GM19240 (cell line): ENCODE data around the gene CRYGN.

Experiments used
- DNase-seq: peaks from one replicate; pipeline ENCODE4 v3.0.0; 2011; ENCODE audit warnings: low spot score; ENCODE audit not compliant: insufficient read length

The CRYGN gene

DNA sequence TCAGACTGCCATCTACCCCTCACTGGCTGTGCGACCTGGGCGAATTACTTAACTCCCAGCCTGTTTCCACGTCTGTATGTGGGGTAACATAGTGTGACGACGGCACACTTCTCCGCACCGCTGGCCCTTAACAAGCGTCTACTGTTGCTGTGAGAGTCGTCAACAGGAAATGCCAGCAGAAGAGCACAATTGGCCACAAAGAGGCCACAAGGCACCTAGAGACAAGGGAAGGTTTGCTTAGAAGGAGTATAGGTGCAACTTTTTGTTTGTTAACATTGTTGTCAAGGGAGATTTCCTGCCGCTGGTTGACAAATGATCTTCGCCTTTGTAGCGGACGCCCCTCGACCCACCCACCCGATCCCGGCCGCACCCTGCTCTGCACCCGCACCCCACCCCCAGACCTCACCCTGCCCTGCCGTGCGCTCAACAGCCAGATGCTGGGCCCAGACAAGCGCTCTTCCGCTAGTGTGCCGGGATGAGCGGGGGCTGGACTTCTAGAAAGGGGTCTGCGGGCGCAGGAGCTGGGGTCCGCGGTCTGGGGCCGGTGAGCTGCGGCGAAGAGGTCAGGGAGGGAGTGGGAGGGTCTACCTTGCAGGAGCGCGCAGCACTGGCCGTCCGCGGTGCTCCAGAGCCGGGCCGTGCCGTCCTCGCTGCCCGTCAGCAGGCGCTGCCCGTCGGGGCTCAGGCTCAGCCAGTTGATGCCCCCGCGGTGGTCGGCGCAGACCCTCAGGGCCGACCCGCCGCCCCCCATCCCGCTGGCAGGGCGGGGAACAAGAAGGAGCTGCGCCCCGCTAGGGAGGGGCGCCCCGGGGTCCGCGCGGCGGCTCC lies 30.9 kb downstream of the CRYGN start:
- DNase-seq = no peak

DNA sequence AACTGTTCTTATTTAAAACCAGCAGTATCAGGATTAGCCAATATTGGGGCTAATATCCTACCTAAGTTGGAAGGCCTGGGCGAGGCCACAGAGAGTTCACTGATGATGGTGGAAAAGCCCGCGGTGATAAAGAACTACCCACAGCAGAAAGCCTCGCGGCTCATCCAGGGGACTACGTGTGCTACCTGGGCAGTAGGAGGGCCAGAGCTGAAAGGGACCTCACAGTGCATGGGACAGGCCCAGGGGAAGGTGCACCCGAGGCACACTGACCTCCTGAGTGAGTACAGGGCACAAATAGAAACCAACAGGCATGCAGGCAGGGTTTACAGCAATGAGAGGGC lies 31.5 kb downstream of the CRYGN start:
- DNase-seq = no peak

DNA sequence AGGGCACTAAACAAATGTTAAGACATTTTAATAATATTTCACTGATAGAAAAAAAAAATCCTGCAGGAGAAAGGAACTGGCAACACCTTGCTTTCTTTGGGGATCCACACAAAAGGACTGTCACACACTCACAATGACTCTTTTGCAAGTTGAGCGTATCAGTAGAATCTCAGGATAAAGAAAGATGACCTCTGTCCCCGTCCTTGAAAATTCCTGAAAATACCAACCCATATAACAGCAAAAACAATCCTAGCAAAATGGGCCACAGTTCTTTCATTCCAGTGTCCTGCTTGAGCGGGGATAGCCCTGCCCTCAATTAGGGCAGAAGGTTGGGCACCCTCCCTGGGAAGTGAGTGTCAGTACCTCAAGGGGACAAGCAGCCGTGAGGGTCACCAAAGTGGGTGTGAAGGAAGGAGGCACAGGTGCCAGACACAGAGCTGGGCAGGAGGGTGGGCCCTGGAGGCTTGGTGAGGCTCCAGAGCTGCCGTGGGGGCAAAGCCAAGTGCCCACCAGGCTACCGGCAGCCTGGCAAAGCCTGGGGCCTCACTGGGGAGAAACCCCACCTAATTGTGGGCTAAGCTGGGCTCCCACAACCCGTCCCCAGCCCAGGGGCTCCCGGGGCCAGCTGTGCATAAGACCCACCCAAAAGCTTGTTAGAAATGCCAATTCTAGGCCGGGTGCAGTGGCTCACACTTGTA lies 32.9 kb downstream of the CRYGN start:
- no peak for DNase-seq

DNA sequence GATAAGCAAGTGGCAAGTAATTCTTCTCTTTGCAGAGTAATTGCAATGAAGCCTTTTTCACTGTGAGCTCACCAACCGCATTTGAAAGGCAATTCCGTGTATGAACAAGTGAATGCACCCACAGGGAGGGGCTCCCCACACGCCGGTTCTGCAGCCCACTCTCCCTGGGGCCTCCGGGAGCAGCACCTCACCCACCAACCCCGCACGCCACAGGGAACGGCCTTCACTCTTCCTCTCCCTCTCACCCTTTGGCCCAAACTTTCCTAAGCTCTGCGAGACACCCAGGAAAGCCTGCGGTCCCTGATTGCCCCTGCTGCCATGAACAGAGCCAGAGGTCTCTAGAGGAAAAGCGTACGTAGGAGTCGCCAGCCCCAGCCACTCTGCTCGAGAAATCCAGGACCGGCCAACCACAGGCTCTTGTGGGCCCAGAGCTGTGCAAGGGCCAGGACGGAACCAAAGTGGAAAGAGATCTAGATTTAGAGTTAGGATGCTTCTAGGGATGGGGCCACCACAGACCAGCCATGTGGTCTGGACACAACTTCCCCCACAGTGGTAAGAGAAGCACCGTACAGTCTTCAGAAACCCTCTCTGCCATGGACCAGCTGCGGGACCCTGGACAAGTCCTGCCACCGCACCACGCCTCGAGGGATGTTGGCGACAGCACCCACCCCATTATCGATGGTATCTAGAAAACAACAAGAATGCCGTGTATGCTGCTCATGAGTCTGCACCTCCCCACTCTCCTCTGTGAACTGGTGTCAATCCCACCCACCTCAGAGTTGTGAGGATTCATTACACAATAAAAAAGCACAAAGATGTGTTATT lies 33.7 kb downstream of the CRYGN start:
- DNase-seq = no peak

DNA sequence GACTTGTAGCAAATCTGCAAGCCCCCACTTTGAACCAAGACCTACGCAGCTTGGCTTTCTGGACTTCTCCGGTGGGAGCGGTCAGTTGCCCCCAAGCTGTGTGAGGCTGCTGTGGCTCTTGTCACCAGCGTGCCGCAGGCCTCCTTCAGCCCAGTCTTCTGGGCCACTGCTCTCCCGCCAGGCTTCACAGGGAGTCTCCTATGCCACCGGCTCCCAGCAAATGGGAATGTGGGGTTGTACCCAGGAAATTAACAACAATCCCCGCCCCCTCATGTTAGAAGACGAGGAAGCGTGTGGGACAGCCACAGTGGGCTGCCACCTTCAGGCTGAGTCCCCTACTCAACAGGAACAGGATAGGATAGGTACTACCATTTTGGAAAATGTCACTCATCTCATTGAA lies 34.4 kb downstream of the CRYGN start:
- DNase-seq = no peak

DNA sequence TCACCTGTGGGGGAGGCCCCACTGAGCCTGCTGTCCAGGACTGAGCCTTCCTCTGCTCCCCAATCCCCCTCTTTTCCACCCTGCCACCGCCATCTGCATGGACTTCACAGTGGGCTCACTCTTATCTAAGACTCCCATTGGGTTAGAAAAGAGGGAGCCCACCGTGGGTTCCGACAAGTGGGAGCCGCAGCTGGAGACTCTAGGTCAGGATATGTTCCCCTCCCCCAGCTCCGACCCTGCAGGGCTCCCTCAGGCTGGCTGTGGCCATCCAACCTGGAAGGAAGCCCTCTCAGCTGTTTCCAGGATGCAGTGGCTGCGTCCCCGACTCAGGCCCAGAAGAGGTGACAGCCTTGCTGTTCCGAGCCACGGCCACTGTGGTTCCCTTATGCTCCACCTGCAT lies 34.9 kb downstream of the CRYGN start:
- no peak for DNase-seq

DNA sequence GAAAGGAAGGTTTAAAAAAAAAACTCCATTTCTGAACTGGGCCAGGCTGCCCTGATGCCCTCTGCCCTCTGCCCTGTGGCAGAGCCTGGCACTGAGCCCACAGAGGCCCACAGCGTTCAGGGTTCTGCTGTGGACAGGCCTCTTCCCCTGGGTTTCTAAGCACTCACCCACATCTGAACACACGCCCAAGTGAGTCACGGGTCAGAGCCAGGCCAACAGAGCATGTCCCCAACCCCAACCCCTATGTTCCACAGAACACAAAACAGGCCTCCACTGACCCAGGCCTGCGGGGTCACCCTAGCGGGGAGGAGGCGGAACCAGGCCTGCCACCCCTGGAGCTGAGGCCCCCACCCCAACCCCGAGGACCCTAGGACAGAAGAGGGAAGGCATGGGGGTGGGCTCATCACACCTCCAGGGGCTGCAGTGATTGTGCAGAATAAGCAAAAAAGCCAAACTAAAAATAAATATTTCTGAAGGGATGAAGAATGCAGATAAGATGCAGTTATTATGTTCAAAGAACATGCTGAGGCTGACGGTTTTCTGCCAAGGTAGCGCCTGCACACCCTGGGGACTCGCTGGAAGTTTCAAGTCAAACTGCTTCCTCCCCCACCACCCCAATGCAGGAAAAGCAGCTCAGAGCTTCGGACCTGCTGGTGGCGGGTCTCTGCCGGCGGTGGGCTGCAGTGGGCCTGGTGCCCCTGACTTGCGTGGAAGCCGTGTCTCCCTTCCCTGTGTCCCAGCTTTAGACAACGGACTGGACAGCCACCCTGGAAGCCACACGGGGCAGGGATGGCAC lies 35.5 kb downstream of the CRYGN start:
- no peak for DNase-seq

DNA sequence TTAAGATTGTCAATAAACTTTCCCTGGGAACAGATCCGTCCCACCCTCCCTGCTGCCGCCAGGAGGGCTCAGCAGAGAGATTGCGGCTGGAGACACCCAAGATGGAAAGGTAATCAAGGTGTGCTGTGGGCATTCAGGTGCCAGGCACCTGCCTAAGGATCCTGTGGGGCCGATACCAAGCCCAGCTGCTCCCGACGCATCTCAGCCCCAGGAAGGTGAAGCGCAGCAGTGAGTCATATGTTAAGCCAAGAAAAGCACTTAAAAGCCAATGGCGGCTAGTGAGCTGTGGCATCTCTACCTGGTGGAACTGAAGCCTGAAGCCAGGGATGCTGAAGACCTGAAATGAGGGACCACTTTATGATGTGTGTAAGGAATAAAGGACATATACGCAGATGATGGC lies 36.2 kb downstream of the CRYGN start:
- DNase-seq = no peak

DNA sequence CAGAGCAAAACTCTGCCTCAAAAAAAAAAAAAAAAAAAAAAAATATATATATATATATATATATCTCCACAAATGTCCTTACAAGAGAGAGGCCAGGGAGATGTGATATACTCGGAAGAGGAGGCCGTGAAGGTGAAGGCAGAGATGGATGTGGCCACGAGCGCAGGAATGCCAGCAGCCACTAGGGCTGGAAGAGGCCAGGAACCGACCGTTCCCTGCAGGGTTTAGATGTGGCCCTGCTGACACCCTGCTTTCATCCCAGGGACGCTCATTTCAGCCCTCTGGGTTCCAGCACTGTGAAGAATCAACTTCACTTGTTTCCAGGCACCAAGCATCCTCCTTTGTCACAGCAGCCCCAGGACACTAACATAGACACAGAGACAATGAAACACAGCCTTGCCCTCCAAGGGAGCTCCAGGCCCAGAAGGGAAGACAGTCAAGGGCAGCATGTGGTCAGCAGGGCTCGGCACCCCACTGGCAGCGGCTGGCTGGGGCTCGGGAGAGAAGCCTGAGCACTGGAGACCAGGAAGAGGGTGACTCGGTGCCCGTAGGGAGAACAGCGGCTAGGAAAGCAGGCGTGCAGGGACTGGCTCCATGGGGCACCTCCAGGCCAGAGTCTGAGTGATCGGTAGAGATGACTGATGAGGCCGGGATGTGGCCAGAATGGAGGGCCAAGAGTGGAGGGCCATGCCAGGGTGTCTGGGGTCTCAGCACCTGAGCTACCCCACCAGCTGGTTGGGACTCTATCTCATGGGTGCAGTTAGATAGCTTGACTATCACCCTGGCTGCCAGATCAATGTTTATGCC lies 37.7 kb downstream of the CRYGN start:
- no peak for DNase-seq

DNA sequence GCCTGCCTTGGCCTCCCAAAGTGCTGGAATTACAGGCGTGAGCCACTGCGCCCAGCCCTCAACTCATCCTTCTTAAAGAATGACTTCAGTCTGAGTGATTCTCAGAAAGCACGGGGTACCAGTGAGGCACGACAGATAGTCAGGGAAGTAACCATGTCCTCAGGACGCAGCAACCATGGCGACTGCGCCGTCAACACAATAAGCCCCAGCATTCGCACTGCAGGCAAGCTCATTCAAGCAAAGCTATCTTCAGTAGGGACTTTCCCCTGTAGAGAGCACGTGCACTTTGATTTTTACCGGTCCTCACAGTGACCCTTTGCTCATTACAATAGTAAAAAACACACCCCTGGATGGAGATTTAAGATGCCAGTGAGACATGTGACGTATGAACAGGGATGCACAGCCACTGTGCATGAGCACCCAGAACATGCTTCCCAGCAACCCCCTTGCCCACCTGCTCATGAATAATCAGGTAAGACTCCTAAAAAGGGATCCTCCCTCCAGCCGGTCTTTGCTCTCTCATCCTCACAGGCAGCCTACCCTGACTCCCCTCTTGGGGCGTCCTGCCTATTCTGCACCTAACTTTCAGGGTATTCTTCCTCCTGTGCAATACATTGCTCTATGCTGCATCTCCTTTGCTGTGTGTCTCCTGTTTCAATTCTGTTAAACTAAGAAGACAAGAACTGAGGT lies 39.2 kb downstream of the CRYGN start:
- DNase-seq = no peak

DNA sequence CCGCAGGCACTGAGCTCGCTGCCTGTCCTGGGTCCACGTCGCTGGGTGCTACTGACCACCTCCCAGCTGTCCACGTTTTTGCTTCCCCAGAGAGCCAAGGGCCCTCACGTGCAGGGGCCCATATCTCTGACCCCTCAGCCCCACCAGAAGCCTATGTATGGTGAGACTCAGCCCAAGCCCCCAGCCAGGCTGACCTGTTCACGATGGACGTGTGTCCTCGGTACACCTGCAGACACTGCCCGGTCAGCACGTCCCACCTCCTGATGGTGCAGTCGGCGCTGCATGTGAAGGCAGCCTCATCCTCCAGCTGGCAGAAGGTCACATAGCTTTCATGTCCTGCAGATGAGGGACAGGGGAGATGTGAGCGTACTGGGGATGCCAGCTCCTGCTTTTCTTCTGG lies 40.0 kb downstream of the CRYGN start:
- no peak for DNase-seq

DNA sequence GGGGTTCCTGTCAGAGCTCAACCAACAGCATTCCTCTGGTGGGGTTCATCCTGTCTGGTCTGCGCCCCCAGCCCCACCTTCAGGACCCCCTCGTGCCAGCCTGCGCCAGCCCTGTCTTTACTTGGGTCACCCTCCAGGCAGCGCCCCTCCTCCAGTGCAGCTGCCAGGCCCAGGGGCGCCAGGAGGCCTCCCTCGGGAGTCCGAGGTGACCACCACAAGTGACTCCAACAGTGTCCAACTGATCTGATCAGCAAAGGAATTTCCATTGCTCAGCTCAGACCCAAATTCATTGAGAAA lies 40.7 kb downstream of the CRYGN start:
- no peak for DNase-seq

DNA sequence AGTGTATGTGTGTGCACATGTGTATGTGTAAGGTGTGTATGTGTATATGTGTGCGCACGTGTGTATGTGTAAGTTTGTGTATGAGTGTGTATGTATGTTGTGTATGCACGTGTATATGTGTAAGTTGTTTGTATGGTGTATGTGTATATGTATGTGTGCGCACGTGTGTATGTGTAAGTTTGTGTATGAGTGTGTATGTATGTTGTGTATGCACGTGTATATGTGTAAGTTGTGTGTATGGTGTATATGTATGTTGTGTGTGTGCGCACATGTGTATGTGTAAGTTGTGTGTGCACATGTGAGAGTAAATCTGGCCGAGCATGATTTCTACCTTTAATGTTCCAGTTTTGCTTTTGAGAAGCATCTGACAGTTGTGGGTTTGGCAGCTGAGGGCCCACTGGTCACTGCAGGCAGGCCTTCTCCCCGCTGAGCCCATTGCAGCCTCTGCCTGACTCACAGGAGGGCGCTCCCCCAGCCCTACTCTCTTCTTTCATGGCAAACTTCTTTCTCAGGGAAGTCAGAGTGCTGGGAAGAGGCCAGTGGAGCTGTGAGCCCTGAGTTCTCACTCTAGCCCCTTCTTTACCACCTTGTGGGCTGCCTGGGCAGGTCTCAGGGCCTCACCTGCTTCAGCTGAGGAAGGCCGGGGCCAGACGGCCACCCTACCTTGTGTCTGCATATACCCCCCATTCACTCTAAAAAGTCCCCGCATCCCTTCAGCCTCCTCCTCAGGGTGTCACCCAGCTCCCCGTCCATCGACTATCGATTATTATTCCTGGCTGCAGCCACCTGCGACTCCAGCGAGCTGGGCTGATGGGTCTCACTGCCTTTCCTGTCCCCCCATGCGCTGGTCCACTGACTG lies 41.3 kb downstream of the CRYGN start:
- no peak for DNase-seq

DNA sequence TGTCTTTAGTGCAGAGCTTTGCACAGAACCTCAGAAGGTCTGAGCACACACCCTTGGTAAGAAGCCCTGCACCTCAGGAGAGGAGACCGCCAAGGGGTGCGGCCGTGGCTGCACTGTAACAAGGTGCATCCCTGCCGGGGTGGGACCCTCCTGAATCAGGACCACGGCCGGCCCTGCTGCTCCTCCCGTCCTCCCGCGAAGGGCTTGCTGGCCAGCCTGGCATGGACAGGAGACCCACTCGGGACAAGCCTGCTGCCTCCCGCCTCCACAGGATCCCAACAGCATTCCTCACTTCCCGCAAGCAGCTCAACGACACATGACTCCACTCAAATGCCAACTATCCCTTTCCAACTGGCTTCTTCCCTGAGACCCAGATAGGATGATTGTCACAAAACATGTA lies 42.9 kb downstream of the CRYGN start:
- DNase-seq = no peak

DNA sequence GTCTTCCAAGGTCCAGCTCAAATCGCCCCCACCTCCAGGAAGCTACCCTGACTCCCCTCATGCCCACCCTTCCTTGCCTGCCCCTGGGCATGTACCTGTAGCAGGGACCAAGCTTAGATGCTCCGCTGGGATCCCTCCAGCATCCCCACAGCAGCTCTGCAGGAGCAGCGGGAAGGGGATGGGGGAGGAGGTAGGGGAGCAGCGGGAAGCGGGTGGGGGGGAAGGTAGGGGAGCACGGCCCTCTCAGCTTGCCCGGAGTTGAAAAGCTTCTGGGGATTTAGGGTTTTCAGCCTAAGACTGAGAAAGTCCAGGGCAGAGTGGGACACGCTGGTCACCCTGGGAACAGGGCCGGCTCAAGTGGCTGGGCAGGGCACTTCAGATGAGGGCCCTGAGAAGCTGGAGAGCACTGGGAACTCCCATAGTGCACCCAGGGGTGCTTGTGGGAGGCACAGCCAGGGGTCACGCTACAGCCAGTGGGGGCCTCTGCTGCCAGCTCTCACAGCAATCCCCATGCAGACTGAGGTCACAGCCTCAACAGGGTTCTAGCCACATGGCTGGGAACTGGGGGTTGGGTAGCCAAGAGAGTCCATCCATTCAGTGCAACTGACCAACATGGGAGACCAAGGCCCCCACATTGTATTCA lies 43.5 kb downstream of the CRYGN start:
- no peak for DNase-seq

DNA sequence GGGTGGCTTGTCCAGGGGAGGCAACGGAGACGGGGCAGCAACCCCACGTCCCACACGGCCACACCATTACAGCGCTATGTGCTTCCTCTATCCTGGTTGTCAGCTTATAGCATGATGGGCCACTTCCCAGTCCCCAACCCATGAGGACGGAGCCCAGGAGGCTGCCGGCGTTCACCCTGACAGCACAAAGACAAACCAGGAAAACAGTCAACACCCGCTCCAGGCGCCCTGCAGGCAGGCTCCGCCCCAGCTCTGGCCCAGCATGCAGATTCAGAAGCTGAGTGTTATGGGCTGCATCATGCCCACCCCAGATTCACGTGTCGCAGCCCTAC lies 44.9 kb downstream of the CRYGN start:
- no peak for DNase-seq

DNA sequence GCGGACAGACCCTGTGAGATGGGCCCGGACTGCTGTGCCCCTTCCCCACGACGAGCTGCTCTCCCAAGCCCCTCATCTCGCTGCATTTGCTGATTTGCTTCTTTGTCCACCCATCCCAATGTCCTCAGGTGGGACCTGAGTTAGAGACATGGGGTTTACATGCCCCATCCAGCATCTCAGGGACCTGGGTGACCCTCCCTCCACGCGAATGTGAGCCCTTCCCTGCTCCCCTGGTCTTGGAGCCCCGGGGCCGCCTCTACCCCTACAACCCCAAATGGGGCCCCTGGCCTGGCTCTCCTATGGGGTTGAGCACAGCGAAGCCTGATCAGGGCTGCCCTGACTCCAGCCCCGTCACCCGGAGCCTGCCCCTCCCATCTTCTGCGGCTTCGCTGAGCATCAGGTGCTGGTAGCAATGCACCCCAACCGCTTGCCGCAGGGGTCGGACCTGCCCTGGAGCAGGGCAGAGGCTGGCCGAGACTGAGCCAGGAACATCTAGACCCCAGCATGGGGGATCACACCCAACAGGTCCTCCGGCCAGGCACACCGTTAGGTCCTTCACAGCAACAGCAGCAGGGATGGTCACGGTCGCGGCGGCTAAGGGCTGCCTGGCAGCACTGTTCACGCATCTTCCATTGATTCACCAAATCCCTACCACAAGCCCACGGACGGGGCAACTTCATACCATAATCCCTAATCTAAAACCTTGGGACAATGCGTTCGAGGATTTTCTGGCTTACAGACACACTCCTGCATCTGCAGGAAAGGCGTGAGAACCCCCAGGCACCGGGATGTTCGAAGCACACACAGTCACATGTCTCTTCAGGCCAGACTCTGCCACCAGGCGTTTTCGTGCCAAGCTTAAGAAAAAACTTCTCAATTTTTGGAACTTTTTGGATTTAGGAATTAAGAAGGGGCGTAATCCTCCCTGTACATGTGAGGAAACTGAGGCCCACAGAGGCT lies 45.6 kb downstream of the CRYGN start:
- DNase-seq = no peak
